Erythroblast (primary cell): ENCODE measurements around the gene GPC3.

ENCODE experiments used
- GATA1 ChIP-seq: IDR thresholded peaks from 2 replicates; pipeline ENCODE4 v1.6.1; 2011; ENCODE audit warnings: low read depth, mild to moderate bottlenecking, control low read depth, low read length, moderate library complexity
- POLR2A ChIP-seq: IDR thresholded peaks from 2 replicates; pipeline ENCODE4 v1.6.1; 2011; ENCODE audit warnings: mild to moderate bottlenecking, low read length

DNA sequence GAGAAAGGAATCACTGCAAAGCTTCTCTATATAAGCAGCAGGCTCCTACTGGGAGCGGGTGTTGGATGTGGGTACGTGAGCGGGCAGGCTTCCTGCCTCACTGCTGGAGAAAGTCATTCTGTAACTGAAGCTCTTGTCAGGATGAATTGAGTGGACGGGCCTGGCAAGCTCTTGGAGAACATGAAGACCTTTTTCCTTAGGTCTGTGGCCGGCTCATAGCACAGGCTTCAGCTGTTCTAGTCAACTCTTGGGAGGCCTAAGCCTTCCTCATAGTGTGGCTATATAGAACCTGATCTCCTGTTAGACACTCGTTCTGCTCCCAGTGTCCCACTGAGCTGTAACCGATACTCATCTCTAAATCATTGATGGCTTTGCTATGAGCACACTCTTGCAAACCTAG lies 461.9 kb downstream of the GPC3 start:
- TF ChIP-seq POLR2A (no peak), GATA1 (no peak)
